HG03159 (cell line): Measurements from ENCODE around the gene P2RX7.
"Not testable (repeated sequence)": the region's sequence is repeated elsewhere in the genome, so short reads cannot be mapped to it uniquely, and the experiment has no call there.

ENCODE experiments used
- ATAC-seq: cut with Tn5 transposase; IDR thresholded peaks from one replicate; pipeline ENCODE4 v1.9.1; 2021; ENCODE audit warnings: mild to moderate bottlenecking, moderate library complexity; ENCODE audit not compliant: unreplicated experiment

P2RX7 gene

DNA sequence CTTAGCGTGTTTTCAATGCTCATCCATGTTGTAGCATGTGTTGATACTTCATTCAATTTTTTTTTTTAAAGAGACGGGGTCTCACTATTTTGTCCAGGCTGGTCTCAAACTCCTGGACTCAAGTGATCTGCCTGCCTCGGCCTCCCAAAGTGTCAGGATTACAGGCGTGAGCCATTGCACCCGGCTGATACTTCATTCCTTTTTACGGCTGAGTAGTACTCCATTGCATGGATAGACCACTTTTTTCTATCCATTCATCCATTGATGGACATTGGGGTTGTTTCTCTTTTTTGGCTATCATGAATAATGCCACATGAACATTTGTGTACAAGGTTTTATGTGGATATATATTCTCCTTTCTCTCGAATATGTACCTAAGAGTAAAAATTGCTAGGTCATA, 1.2 kb downstream of the P2RX7 start:
- ATAC-seq: no peak

DNA sequence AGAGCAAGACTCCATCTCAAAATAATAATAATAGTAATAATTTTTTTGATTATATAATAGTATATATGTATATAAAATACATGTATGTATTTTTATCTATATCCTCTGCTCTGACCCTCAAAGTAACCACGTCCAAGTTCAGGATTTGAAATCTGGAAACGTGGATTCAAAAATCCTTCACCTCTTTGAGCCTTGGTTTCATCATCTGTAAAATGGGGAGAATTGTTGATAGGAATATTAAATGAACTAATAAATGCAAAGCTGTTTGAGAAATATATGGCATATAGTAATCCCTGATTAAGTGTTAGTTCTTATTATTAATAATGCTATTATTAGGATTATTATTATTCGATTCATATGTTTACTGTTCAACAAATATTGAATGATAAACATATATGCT, 2.6 kb downstream of the P2RX7 start:
- no peak for ATAC-seq

- no peak for ATAC-seq
Measured at GRCh38 chr12:121137512-121137911, 4.8 kb downstream of the P2RX7 start.

DNA sequence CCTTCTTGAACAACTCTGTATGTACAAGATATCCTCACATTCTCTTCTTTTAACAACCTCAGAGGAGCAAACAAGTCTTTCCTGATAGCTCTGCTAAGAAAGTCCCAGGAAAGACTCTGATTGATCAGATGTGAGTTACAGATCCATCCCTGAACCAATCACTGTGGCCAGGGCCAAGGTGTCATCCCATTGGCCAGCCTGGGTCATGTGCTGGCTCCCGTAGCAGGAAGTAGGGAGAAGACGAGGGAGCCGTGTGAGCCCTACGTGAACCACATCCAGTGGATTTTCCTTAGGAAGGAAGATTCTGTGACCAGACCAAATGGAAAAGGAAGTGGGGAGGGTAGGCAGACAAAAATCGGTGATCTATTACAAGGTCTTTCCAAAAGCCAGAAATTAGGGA, 5.6 kb downstream of the P2RX7 start:
- ATAC-seq: no peak

GRCh38 chr12:121139286-121139685, 6.6 kb downstream of the P2RX7 start:
- no peak for ATAC-seq

DNA sequence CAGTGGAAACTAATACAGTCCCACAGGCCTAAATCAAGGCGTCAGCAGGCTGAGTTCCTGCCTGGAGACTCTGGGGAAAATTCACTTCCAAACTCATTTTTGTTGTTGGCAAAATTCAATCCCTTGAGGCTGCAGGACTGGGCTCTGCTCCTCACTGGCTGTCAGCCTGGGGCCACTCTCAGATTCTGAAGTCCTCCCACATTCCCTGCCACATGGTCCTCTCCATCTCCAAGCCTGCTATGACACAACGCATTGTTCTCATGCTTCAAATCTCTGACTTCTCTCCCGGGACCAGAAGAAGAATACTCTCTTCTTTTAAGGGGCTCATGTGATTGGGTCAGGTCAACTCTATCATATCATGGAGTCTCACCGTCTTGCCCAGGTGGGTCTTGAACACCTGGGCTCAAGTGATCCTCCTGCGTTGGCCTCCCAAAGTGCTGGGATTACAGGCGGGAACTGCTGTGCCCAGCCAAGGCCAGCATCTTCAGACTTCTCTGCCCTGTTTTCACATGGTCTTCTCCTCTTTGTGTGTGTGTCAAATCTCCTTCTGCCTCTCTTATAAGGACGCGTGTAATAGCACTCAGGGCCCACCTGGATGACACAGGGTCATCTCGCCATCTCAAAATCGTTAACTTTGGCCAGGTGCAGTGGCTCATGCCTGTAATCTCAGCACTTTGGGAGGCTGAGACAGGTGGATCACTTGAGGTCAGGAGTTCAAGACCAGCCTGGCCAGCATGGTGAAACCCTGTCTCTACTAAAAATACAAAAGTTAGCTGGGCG, 9.7 kb downstream of the P2RX7 start:
- ATAC-seq: no peak

DNA sequence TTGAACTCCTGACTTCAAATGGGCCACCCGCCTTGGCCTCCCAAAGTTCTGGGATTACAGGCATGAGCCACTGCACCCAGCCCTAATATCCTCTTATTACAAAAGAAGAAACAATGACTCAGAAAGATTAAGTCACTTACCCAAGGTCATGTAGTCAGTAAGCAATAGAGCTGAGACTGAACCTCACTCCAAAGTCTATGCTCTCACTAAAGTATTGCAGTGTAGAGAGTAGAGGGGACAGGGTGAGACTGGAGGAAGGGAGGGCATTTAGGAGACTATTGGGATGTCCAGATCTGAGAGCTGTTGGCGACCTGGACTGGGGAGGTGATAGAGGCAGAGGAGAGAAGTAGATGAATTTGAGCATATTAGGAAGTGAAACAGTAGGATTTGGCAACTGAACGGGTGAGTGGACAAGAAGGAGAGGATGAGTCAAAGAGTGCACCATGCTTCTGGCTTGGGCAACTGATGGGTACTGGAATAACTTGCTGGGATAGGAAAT, 11.8 kb downstream of the P2RX7 start:
- ATAC-seq: no peak

DNA sequence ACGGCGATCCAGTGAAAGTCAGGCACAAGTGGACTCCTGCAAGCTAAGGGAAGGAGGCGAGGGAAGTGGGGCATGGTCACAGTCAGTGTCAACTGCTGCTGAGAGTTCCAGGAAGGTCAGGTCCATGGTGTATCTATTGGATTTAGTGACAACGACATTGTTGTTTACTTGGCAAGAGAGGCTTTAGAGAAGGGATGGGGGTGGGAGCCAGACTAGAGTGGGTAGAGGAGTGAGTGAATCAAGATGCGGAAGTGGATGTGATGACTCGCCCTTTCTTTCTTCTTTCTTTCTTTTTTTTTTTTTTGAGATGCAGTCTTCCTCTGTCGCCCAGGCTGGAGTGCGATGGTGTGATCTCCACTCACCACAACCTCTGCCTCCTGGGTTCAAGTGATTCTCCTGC, 12.5 kb downstream of the P2RX7 start:
- ATAC-seq: no peak

DNA sequence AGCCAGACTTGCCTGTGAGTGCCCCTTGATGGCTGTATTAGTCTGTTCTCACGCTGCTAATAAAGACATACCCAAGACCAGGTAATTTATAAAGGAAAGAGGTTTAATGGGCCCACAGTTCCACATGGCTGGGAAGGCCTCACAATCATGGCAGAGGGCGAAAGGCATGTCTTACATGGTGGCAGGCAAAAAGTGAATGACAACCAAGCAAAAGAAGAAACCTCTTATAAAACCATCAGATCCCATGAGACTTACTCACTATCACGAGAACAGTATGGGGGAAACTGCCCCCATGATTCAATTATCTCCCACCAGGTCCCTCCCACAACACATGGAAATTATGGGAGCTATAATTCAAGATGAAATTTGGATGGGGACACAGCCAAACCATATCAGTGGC, 16.6 kb downstream of the P2RX7 start:
- not testable (repeated sequence) for ATAC-seq

DNA sequence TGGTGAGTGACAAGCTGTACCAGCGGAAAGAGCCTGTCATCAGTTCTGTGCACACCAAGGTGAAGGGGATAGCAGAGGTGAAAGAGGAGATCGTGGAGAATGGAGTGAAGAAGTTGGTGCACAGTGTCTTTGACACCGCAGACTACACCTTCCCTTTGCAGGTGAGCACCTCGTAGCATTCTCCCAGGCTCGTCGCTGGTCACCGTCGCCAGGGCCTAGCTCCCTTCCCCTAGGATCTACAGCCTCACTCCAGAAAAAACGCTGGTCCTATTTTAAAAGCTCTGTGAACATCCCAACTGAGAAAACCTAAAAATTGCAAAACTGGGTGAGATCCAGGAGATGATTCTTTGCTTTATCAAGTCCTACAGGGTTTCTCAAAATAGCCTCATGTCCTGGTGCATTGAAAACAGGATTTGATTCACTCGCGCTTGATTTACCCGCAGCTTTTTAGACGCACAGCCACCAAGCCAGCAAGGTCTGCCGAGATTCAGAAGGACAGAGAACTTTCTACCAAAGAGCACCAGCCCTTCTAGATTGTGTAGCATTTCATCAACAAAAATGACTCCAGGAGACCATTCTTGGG, 22.2 kb downstream of the P2RX7 start:
- ATAC-seq: no peak

DNA sequence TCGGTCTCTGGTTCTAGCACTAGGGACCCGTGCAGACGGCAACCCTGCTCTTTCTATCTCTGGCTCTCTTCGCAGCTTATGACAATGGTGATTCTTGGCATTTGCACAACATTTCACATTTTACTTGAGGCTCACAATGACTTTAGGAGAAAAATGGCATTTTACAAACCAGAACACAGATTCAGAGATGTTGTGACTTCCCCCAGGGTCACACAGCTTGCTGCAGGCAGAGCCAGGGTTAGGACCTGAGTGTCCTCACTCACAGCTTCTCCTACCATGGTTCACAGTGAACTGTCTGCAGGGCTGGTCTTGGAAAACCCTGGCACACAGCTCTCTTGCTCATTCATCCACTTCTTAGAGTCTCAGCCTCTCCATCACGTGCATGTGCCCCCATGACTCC, 23.7 kb downstream of the P2RX7 start:
- no peak for ATAC-seq

- no peak for ATAC-seq
Measured at GRCh38 chr12:121158085-121158484, 25.4 kb downstream of the P2RX7 start.

- not testable (repeated sequence) for ATAC-seq
Measured at GRCh38 chr12:121158728-121159351, 26.2 kb downstream of the P2RX7 start.

DNA sequence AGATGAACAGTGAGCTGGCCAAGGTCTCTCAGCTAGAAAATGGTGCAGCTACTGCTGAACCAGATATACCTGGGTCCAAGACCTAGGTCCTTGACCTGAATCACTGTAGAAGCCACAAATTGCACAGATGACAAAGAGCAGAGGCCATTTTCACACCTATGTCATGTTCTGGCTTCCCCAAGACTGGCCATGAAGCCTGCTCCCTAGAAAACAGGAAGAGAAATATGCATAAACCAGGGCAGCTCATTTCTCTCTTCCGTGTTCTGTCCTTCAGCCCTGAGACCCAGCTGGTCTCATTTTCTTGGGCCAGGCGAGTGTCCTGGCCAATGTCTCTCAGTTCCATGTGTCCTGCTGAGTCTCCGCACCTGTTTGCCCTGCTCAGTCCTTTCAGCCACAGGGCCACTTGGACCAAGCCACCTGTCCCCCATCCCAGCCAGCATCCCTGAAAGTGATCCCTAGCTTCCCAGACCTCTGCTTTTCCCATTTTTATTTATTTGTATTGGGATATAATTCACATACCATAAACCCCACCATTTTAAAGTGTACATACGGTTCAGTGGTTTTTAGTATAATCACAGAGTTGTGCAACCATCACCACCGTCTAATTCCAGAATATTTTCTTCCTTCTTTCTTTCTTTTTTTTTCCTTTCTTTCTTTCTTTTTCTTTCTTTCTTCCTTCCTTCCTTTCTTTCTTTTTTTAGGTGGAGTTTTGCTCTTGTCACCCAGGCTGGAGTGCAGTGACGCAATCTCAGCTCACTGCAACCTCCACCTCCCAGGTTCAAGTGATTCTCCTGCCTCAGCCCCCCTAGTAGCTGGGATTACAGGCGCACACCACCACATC, 27.0 kb downstream of the P2RX7 start:
- ATAC-seq: no peak

GRCh38 chr12:121162384-121162783, 29.7 kb downstream of the P2RX7 start:
- no peak for ATAC-seq

- ATAC-seq: no peak
Measured at GRCh38 chr12:121162985-121163384, 30.3 kb downstream of the P2RX7 start.

- not testable (repeated sequence) for ATAC-seq
Measured at GRCh38 chr12:121164839-121165238, 32.2 kb downstream of the P2RX7 start.

GRCh38 chr12:121165316-121165715, 32.6 kb downstream of the P2RX7 start:
- no peak for ATAC-seq

- no peak for ATAC-seq
Measured at GRCh38 chr12:121166356-121166755, 33.7 kb downstream of the P2RX7 start.

GRCh38 chr12:121167232-121167820, 34.6 kb downstream of the P2RX7 start:
- ATAC-seq: no peak

GRCh38 chr12:121167951-121168350, 35.3 kb downstream of the P2RX7 start:
- no peak for ATAC-seq
